DMS 273 (cell line): ENCODE results near the gene LGALS4.
"Not testable (repeated sequence)": the region's sequence is repeated elsewhere in the genome, so short reads cannot be mapped to it uniquely, and the experiment has no call there.

Source experiments
- DNase-seq: peaks from one replicate; lab custom pipeline; 2025; ENCODE audit not compliant: unreplicated experiment; lab: John Stamatoyannopoulos, UW

Gene LGALS4

DNA sequence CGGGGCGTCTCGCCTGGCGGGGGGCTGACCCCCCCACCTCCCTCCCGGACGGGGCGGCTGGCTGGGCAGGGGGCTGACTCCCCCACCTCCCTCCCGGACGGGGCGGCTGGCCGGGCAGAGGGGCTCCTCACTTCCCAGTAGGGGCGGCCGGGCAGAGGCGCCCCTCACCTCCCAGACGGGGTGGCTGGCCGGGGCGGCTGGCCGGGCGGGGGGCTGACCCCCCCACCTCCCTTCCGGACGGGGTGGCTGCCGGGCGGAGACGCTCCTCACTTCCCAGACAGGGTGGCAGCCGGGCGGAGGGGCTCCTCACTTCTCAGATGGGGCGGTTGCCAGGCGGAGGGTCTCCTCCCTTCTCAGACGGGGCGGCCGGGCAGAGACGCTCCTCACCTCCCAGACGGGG lies 15.0 kb downstream of the LGALS4 start:
- DNase-seq, result not testable (repeated sequence)

DNA sequence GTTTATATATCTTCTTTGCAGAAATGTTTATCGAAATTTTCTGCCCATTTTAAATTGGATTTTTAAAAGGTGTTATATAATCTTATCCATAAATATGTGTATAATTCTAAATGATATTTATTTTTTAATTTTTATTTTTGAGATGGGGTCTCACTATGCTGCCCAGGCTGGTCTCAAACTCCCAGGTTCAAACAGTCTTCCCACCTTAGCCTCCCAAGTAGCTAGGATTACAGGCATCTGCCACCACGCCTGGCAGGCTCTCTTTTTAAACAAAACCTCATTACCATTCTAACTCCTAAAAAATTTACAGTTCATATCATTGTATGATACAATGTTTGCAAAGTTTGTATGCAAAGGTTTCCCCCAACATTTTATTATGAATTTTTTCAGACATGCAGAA lies 16.6 kb downstream of the LGALS4 start:
- no peak for DNase-seq

DNA sequence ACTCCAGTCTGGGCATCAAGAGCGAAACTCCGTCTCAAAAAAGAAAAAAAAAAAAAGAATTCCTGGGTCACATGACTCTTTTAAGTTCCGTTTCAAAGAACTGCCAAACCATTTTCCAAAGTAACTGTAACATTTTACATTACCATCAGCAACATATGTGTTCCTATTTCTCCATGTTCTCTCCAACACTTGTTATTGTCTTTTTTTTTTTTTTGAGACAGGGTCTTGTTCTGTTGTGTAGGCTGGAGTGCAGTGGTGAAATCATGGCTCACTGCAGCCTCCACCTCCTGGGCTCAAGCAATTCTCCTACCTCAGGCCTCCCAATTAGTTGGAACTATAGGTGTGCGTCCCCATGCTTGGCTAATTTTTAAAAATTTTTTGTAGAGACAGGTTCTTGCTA lies 17.2 kb downstream of the LGALS4 start:
- DNase-seq, result no peak

DNA sequence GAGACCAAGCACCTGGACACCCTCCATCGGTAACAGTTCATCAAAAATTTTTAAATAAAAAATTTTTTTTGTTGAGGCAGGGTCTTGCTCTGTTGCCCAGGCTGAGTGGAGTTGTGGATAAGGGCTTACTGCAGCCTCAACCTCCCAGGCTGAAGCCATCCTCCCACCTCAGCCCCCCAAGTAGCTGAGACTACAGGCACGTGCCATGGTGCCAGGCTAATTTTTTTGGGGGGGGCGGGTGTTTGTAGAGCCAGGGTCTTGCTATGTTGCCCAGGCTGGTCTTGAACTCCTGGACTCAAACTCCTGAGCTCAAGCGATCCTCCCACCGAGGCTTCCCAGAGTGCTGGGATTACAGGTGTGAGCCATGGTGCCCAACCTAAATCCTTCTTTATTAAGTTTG lies 19.1 kb downstream of the LGALS4 start:
- DNase-seq, result no peak

DNA sequence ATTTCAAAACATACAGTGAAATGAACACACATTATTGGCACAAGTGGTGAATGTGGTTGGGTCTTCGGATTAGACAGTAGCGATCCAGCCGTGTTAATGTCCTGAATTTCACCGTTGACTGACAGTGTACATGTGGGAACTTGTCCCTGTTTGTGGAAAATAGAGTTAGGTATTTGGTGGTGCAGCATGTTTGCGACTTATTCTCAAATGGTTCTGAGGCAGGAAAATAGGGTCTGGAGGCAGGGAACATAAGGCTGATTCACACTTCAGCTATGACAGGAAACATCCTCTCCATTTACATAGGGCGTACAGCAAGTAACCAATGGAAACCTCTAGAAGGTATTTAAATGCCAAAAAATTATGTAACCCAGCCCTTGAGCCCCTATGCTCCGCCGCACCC lies 19.6 kb downstream of the LGALS4 start:
- peak; percentile 23 for DNase-seq

DNA sequence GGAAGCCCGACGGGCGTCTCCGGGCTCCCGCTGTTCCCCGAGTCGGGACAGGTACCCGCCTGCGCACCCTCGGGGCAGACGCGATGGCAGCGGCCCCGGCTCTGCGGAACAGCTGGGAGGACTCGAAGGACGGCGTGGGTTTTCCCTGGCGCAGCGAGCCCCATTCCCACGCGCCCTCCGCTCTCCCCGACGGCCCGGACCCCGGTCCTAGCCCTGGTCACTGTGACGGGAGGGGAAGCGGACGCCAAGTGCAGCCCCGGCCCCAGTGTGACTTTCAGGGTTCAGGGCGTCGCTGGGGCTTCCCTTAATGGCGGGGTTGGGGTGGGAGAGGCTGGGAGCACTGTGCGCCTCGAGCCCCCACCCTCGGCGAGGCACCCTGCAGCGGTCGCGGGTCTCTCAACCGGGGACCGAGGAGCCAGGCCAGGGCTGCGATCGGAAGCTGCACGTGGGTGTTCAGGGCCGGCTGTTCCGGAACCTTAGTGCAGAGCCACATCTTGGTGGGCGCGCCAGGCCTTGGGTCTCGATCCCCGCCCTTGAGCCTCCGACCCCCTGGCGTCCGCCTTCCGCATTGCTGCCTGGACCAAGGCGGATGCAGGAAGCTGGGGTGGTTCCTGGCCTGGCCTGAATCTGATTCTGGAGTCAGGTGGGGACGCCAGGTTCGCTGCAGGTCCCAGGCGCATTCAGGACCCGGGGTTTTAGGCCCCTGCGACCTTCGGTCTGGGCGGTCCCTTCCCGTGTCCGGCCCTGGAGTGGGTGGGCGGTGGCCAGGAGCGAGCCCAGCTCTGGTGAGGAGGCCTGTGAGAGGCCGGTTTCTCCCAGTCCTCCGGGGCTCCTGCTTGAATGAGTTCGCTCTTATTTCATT lies 20.3 kb downstream of the LGALS4 start:
- DNase-seq, result no peak

DNA sequence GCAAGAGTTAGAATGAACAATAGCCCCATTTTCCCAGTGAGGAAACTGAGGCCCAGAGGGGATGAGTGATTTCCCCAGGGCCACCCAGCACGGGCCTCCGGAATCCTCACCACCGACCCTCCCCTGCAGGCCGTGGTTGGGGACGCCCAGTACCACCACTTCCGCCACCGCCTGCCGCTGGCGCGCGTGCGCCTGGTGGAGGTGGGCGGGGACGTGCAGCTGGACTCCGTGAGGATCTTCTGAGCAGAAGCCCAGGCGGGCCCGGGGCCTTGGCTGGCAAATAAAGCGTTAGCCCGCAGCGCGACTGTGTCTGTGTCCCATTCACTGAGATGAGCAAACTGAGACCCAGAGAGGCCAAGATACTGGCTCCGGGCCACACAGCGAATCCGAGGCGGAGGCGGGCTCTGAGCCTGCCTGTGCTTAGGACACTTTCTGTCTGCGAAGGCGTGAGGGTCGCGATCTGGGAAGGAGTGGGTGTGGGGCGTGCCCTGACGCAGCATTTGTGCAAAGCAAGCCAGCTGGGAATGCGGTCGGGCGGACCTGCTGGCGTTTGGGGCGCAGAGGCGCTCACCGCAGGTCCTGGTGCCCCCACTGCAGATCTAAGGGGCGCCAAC lies 21.2 kb downstream of the LGALS4 start:
- not testable (repeated sequence) for DNase-seq

DNA sequence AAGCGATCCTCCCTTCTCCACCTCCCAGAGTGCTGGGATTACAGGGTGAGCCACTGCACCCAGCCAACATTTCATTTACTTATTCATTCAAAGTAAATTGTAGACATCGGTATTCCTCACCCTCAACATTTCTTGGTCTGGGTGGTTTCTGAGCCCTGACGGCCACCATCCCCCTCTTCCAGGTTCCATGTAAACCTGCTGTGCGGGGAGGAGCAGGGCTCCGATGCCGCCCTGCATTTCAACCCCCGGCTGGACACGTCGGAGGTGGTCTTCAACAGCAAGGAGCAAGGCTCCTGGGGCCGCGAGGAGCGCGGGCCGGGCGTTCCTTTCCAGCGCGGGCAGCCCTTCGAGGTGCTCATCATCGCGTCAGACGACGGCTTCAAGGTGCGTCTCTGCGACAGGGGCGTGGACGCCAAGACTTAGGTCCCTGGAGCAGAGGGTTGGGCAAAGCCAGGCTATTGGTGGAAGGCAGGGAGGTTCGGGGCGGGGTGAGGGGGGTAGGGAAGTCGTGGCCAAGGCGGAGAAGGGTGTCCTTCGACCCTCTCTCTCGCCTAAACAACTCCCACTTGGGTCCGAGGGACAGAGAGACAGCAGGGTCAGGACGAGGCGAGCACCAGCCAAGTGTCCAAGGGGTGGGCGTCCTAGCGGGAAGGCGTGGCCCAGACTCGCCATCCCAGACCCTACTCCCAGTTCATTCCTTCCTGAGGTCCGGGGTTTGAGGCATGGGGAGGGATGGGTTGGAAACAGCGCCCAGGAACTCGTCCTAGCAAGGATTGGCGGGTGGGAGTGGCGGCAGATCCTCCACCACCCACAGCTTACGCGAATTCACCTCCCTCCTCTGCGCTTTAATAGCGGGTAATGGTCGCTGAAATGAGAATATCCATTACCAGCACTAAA lies 22.0 kb downstream of the LGALS4 start:
- not testable (repeated sequence) for DNase-seq

DNA sequence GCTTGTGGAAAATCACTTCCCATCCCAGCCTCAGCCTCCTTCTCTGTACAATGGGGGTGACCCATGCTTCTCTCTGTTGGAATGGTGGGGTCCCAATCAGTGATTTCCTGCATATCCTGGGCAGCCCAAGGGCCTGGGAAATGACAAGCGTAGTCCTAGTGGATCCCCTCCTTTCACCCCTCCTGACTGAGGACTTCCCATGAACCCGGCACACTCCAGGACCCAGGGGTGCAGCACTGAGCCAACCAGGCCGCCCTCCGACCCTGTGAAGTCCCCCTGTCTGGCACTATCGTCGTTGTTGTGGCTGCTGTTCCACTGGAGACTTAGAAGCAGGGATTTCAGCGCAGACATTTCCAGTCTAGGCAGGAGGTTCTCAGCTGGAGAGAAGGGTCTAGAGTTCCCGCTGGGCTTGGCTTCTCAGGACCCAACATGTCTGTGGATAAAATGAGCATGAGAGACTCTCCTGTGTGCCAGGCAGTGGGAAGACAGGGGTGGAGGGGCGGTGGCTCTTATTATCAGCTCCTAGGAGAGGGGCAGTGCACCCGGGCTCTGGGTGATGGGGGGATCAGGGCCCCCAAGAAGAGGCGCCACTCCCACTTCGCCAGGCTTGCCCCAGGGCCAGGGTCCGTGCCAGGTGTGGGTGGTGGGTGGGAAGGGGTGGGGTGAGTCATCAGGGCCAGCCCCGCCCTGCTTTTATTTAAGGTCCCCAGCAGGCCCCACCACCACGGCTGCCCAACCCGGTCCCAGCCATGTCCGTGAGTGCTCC lies 24.1 kb downstream of the LGALS4 start, which contains the start of gene LGALS7B:
Gene LGALS7B (plus strand): TSS at position 723 of the 766 bp plus-strand sequence. CDS start 27 bp downstream, at position 750.
- DNase-seq, result no peak

DNA sequence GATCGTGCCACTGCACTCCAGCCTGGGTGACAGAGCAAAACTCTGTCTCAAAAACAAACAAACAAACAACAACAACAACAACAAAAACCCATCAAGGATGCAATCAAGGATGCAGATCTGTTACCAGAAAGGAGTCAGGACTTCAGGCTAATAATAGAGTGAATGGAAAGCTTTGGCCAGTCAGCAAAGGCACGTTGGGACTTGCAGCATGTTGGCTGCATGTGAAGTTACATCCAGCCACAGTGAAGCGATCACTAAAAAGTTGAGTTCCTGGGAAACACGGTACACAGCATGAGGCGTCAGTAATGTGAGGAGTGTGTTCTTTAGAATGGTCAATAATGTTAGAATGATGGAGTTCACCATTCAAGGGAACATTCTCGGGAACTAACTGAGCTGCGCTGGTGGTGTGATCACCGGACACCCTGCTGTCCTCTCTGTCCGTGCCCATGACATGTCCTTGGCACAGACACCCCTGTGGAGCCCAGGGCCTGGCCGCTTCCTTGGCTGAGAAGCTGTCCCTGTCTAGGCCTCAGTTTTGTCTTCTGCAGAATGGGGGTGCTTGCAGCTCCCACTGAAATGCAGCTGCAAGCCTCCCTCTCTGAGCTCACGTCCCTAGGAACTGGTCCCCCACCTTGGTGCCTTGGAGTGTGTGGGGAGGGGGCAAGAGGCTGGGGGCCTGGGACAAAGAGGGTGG lies 26.0 kb downstream of the LGALS4 start:
- peak; percentile 32 for DNase-seq

DNA sequence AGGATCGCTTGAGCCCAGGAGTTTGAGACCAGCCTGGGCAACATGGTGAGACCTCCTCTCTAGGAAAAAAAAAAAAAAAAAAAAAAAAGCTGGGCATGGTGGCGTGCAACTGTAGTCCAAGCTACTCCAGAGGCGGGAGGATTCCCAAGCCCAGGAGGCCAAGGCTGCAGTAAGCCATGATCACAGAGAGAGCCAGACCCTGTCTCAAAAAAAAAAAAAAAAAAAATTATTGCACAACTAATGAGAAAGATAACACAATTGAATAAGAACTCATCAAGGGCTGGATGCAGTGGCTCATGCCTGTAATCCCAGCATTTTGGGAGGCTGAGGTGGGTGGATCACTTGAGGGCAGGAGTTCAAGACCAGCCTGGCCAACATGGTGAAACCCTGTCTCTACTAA lies 26.7 kb downstream of the LGALS4 start:
- not testable (repeated sequence) for DNase-seq

DNA sequence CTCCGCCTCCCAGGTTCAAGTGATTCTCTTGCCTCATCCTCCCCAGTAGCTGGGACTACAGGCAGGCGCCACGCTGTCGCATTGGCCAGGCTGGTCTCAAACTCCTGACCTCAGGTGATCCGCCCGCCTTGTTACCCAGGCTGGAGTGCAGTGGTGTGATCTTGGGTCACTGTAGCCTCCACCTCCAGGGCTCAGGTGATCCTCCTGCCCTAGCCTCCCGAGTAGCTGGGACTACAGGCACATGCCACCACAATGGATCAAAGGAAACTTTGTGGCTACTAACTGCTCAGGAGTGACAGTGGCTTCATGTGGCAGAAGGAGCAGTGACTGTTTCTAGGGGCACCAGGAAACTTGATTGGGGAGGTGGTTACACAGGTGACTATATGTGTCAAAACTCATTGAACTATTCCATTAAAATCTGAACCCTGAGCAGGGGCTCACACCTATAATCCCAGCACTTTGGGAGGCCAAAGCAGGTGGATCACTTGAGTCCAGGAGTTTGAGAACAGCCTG lies 27.5 kb downstream of the LGALS4 start:
- DNase-seq, result no peak

DNA sequence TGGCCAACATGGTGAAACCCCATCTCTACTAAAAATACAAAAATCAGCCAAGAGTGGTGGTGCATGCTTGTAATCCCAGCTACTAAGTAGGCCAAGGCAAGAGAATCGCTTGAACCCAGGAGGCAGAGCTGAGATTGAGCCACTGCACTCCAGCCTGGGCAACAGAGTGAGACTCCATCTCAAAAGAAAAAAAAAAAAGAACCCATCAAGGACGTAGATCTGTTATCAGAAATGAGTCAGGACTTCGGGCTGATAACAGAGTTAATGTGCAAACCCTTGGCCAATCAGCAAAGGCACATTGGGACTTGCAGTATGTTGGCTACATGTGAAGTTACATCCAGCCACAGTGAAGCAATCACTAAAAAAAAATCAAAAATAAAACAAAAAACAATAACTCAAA lies 28.5 kb downstream of the LGALS4 start:
- DNase-seq, result no peak

DNA sequence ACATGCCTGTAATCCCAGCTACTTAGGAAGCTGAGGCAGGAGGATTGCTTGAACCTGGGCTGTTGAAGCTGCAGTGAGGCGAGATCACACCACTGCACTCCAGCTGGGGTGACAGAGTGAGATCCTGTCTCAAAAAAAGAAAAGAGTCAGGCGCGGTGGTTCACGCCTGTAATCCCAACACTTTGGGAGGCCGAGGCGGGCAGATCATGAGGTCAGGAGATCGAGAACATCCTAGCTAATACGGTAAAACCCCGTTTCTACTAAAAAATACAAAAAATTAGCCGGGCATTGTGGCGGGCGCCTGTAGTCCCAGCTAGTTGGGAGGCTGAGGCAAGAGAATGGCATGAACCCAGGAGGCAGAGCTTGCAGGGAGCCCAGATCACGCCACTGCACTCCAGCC lies 30.5 kb downstream of the LGALS4 start:
- DNase-seq, result not testable (repeated sequence)

DNA sequence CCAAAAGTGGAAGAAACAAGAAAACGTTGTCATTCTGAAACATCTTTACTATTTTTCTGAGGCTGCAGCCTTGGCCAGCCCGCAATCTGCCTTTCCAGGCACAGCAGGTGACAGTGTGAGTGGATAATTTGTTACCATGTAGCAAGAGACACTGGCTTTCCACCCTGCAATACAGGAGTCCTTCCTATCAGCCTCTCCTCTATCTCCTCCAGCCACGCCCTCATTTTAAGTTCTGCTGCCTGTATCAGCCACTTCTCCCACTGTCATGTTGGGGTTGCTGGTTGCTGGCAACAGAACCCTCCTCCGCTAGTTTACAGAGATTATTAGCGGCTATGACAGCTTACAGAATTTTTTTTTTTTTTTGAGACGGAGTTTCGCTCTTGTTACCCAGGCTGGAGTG lies 31.7 kb downstream of the LGALS4 start:
- DNase-seq, result no peak

DNA sequence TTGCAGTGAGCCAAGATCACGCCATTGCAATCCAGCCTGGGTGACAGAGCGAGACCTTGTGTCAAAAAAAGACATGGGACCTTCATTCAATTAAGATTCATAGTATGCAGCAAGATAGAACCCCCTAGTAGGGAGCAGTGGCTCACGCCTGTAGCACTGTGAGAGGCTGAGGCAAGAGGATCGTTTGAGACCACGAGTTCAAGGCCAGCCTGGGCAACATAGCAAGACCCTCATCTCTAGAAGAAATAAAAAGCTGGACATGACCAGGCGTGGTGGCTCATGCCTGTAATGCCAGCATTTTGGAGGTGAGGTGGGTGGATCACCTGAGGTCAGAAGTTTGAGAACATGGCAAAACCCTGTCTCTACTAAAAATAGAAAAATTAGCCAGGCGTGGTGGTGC lies 32.3 kb downstream of the LGALS4 start:
- DNase-seq, result no peak

DNA sequence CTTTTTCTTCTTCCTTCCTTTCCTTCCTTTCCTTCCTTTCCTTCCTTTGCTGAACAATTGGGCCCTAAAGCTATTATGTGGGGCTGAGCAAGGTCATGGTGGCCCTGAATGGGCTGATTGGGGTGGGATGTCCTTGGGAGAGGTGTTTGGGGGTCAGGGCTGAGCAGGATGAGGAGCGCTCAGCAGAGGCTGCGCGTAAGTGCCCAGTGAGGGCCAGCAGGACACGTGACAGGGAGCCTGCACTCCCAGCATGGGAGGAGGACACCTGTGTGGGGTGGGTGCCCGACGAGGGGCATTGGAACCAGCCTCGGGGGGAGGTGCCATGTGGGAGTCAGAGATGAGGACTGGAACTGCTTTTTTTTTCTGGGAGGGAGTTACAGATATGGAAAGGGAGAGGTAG lies 34.0 kb downstream of the LGALS4 start:
- no peak for DNase-seq

DNA sequence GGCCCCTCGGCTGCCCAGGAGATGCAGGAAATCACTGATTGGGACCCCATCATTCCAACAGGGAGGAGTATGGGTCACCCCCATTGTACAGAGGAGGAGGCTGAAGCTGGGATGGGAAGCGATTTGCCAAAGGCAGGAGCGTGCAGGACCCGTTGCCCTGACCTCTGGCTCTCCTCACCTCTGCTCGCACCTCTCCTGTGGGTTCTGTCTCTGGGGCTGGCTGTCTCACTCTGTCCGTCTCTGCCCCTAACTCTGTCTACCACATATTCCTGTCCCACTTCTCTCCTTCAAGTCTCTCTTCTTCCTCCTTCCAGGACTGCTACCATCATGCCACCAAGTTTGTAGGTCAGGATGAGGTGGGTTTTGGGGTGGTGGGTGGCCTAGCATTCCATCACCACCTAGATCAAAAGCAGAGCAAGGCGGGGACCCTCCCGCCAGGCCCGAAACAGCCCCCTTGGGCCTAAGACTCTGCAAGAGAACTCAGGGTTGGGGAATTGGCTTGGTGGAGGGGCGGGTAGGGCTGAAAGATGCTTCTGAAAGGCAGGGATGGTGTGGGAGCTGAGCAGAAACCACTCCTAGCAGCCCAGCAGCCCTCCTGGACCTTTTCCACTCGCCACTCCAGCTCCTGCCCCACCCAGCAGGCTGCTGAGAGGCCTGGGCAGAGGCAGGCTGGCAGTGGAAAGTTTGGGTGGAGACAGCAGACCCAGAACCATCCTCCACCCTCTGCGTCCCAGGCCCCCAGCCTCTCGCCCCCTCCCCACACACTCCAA lies 38.4 kb downstream of the LGALS4 start:
- DNase-seq, result no peak
